ENCODE measurements around the gene HS6ST3.

- TF ChIP-seq CREB1 (IDR thresholded peaks at IDR 0.05; ENCODE audit: low read depth) (no peak), TAF1 (IDR thresholded peaks at IDR 0.05; ENCODE audit: low read depth) (no peak), TEAD4 (IDR thresholded peaks at IDR 0.05) (no peak), YY1 (IDR thresholded peaks at IDR 0.05; ENCODE audit: low read depth) (no peak), EP300 (IDR thresholded peaks at IDR 0.05; ENCODE audit: borderline replicate concordance) (no peak), USF1 (IDR thresholded peaks at IDR 0.05) (no peak), ZBTB7A (IDR thresholded peaks at IDR 0.05; ENCODE audit: low read depth) (no peak), RAD21 (IDR thresholded peaks at IDR 0.05; ENCODE audit: low read depth) (no peak), CEBPB (IDR thresholded peaks at IDR 0.05) (no peak)
- TF ChIP-seq, protein P1, sequence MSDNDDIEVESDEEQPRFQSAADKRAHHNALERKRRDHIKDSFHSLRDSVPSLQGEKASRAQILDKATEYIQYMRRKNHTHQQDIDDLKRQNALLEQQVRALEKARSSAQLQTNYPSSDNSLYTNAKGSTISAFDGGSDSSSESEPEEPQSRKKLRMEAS (IDR thresholded peaks at IDR 0.05): no peak
Observed at GRCh38 chr13:96803456-96804100, 713.7 kb downstream of the HS6ST3 start.
